IMR-90 (cell line): ENCODE data around the gene ZBED4. TPM values are rescaled to one million over a fixed set of nuclear protein-coding genes. Genes with fewer than 3 reads are reported as not detected.

Source experiments
- ATAC-seq: fragments of 200-7000 bp; cut with Tn5 transposase; 2 replicates; pipeline ENCODE4 v1.9.1; 2020; ENCODE audit warnings: low read depth, mild to moderate bottlenecking, moderate library complexity
- BruUV-seq: library from RNA; stranded (reverse); fragments of 400-500 nt; replicated peaks from 2 replicates; lab custom pipeline; 2021; lab: Mats Ljungman, UMichigan
- CTCF ChIA-PET: fragments of 300-600 bp; formaldehyde crosslinking; extraction: SDS; loops from one replicate; lab custom pipeline; 2021; ENCODE audit warnings: antibody characterized with exemption; lab: Yijun Ruan, JAX
- POLR2A ChIA-PET: fragments of 300-600 bp; sonication (Branson Sonifier 250); formaldehyde crosslinking; loops from one replicate; lab custom pipeline; 2022; ENCODE audit warnings: antibody characterized with exemption; ENCODE audit not compliant: unreplicated experiment; lab: Charles Lee
- DNase-seq: peaks from one replicate; pipeline ENCODE4 v3.0.0; 2013
- H2AFZ ChIP-seq: replicated peaks from 2 replicates; pipeline ENCODE3; 2013; ENCODE audit warnings: low read length, mild to moderate bottlenecking; ENCODE audit not compliant: poor library complexity
- H2AK5ac ChIP-seq: 2 replicates; pipeline ENCODE4 v1.6.1; 2013; ENCODE audit warnings: low read depth, low read length, inconsistent platforms
- H2AK9ac ChIP-seq: replicated peaks from 2 replicates; pipeline ENCODE3; 2013; ENCODE audit warnings: mild to moderate bottlenecking, low read depth, low read length, moderate library complexity; ENCODE audit not compliant: poor library complexity
- H2BK120ac ChIP-seq: 2 replicates; pipeline ENCODE4 v1.6.1; 2013; ENCODE audit warnings: low read depth, low read length, inconsistent platforms
- H2BK15ac ChIP-seq: 3 replicates; pipeline ENCODE4 v1.6.1; 2013; ENCODE audit warnings: low read depth, low read length, inconsistent platforms
- H2BK20ac ChIP-seq: 2 replicates; pipeline ENCODE4 v1.6.1; 2013; ENCODE audit warnings: low read depth, mild to moderate bottlenecking, inconsistent platforms, low read length, moderate library complexity
- H2BK5ac ChIP-seq: 2 replicates; pipeline ENCODE4 v1.6.1; 2013; ENCODE audit warnings: mild to moderate bottlenecking, low read depth, low read length, inconsistent platforms; ENCODE audit not compliant: poor library complexity, severe bottlenecking
- H3K14ac ChIP-seq: replicated peaks from 2 replicates; pipeline ENCODE4 v1.6.1; 2013; ENCODE audit warnings: low read depth, low read length, inconsistent platforms
- H3K18ac ChIP-seq: 2 replicates; pipeline ENCODE4 v1.6.1; 2013; ENCODE audit warnings: low read depth, low read length, control low read depth
- H3K23ac ChIP-seq: 2 replicates; pipeline ENCODE4 v1.6.1; 2013; ENCODE audit warnings: low read depth, low read length, inconsistent platforms
- H3K27ac ChIP-seq: 2 replicates; pipeline ENCODE4 v1.5.1; 2013; ENCODE audit warnings: mild to moderate bottlenecking, control low read depth, low read length; ENCODE audit not compliant: insufficient read depth
- H3K27me3 ChIP-seq: 2 replicates; pipeline ENCODE4 v1.6.1; 2013; ENCODE audit warnings: low read length; ENCODE audit not compliant: control insufficient read depth, insufficient read depth
- H3K36me3 ChIP-seq: 2 replicates; pipeline ENCODE4 v1.6.1; 2013; ENCODE audit warnings: low read length, mixed read lengths; ENCODE audit not compliant: control insufficient read depth, insufficient read depth
- H3K4ac ChIP-seq: 2 replicates; pipeline ENCODE4 v1.6.1; 2013; ENCODE audit warnings: low read depth, low read length, inconsistent platforms
- H3K4me1 ChIP-seq: 2 replicates; pipeline ENCODE4 v1.6.1; 2013; ENCODE audit warnings: low read length, mixed read lengths; ENCODE audit not compliant: control insufficient read depth, insufficient read depth
- H3K4me2 ChIP-seq: 2 replicates; pipeline ENCODE4 v1.6.1; 2013; ENCODE audit warnings: low read depth, mild to moderate bottlenecking, control low read depth, low read length, moderate library complexity
- H3K4me3 ChIP-seq: 2 replicates; pipeline ENCODE4 v1.5.1; 2013; ENCODE audit warnings: low read depth, mild to moderate bottlenecking, control low read depth, low read length, moderate library complexity; ENCODE audit not compliant: insufficient read depth
- H3K56ac ChIP-seq: 2 replicates; pipeline ENCODE4 v1.6.1; 2013; ENCODE audit warnings: low read length, inconsistent platforms; ENCODE audit not compliant: insufficient read depth; ENCODE audit errors: extremely low read depth
- H3K79me1 ChIP-seq, 2 experiments: 2 replicates each; pipeline ENCODE4 v1.6.1; 2013; ENCODE audit warnings: low read length in 2 of 2, inconsistent platforms in 1 of 2, low read depth in 1 of 2
- H3K9ac ChIP-seq: 2 replicates; pipeline ENCODE4 v1.6.1; 2013; ENCODE audit warnings: low read depth, low read length, control low read depth
- H3K9me1 ChIP-seq: 2 replicates; pipeline ENCODE4 v1.6.1; 2013; ENCODE audit warnings: low read length, inconsistent platforms; ENCODE audit not compliant: insufficient read depth
- H3K9me3 ChIP-seq: 2 replicates; pipeline ENCODE4 v1.6.1; 2013; ENCODE audit warnings: low read length; ENCODE audit not compliant: control insufficient read depth, insufficient read depth
- H4K20me1 ChIP-seq: 2 replicates; pipeline ENCODE4 v1.6.1; 2013; ENCODE audit warnings: low read length, inconsistent platforms; ENCODE audit not compliant: insufficient read depth
- H4K5ac ChIP-seq: 2 replicates; pipeline ENCODE4 v1.6.1; 2013; ENCODE audit warnings: mild to moderate bottlenecking, low read depth, low read length, control low read depth
- H4K8ac ChIP-seq, 2 experiments: 2 replicates each; pipeline ENCODE4 v1.6.1; 2013; ENCODE audit warnings: low read depth in 2 of 2, low read length in 2 of 2, control low read depth in 1 of 2, inconsistent platforms in 1 of 2
- H4K91ac ChIP-seq: 2 replicates; pipeline ENCODE4 v1.6.1; 2013; ENCODE audit warnings: low read depth, low read length, inconsistent platforms; ENCODE audit not compliant: insufficient read depth
- BHLHE40 ChIP-seq: fragments of 150-350 bp; IDR thresholded peaks from 2 replicates; pipeline ENCODE4 v1.6.1; 2016; ENCODE audit warnings: mild to moderate bottlenecking, low read depth, low read length
- CHD1 ChIP-seq: IDR thresholded peaks from 2 replicates; pipeline ENCODE4 v1.6.1; 2012; ENCODE audit warnings: low read depth, low read length, improper control_type of control experiment
- MAFK ChIP-seq: IDR thresholded peaks from 2 replicates; pipeline ENCODE4 v1.6.1; 2012; ENCODE audit warnings: low read depth, low read length, improper control_type of control experiment
- MAZ ChIP-seq: IDR thresholded peaks from 2 replicates; pipeline ENCODE4 v1.6.1; 2012; ENCODE audit warnings: low read depth, mild to moderate bottlenecking, low read length, improper control_type of control experiment, moderate library complexity, borderline replicate concordance
- RAD21 ChIP-seq: IDR thresholded peaks from 2 replicates; pipeline ENCODE4 v1.6.1; 2012; ENCODE audit warnings: low read length, improper control_type of control experiment
- RCOR1 ChIP-seq: IDR thresholded peaks from 2 replicates; pipeline ENCODE4 v1.6.1; 2012; ENCODE audit warnings: mild to moderate bottlenecking, low read length, improper control_type of control experiment; ENCODE audit not compliant: insufficient replicate concordance
- SMC3 ChIP-seq: fragments of 150-350 bp; IDR thresholded peaks from 2 replicates; pipeline ENCODE4 v1.6.1; 2016; ENCODE audit warnings: low read depth, mild to moderate bottlenecking, antibody characterized with exemption, low read length, moderate library complexity
- USF2 ChIP-seq: fragments of 150-350 bp; IDR thresholded peaks from 2 replicates; pipeline ENCODE4 v1.6.1; 2017; ENCODE audit warnings: mild to moderate bottlenecking, antibody characterized with exemption, low read length, low read depth
- WGBS, 2 experiments: methylation state at CpG; one replicate each; pipeline versions ENCODE4 v1.1.5 to v1.1.7; 2013; ENCODE audit warnings: missing lambda C conversion rate in 2 of 2; ENCODE audit not compliant: insufficient read length in 1 of 2; ENCODE audit errors: extremely low coverage in 2 of 2; 5-methylcytosine and 5-hydroxymethylcytosine counted together
- dilution Hi-C: fragments of 300-500 bp; cut with HindIII; formaldehyde crosslinking; loops from one replicate; pipeline ENCODE4 v1.14.3; 2018; ENCODE audit warnings: low sequenced_read_pairs; ENCODE audit not compliant: unreplicated experiment
- in situ Hi-C: fragments of 300-500 bp; cut with MboI; formaldehyde crosslinking; loops from 3 replicates; pipeline ENCODE4 v1.14.3; 2019; ENCODE audit warnings: low sequenced_read_pairs, inconsistent platforms, mixed read lengths
- intact Hi-C: fragments of 100-400 bp; cut with micrococcal nuclease; formaldehyde crosslinking; loops from 2 replicates; pipeline ENCODE4 v1.10.0; 2022
- polyA plus RNA-seq, 3 experiments: library from polyadenylated mRNA; depleted of rRNA; stranded (reverse); fragments of >200 nt; gene quantifications; 2 replicates each; pipeline ENCODE4 v1.2.3, GENCODE V29; 2012; ENCODE audit warnings: low replicate concordance in 1 of 3
- total RNA-seq: library from RNA; depleted of rRNA; stranded (reverse); fragments of >200 nt; gene quantifications from 2 replicates; pipeline ENCODE4 v1.2.3, GENCODE V29; 2012

The ZBED4 gene
- total and polyA plus RNA-seq, 2 of the 4 experiments (the other 2 are of a cell fraction): 9.3 to 10.5 TPM

- no peak overlapping the region for H4K5ac ChIP-seq
- POLR2A ChIA-PET: no interaction called here
Measured at GRCh38 chr22:49899530-49899929, 45.9 kb downstream of the ZBED4 start.

More at GRCh38 chr22:49899530-49899929, 45.9 kb downstream of the ZBED4 start:
- H3K23ac ChIP-seq: no peak overlapping the region
- no peak overlapping the region for H2BK5ac ChIP-seq
- no peak for DNase-seq
- in situ Hi-C loops: no loop called here
- H3K27me3 ChIP-seq: no peaks in the 10 kb centered on the region
- peaks cover 32% of the 10 kb centered on the region for H3K36me3 ChIP-seq
- H3K79me1 ChIP-seq: peaks cover 4 to 28% of the 10 kb centered on the region in 2 experiments; a peak in 2 of 4 replicates
- H4K20me1 ChIP-seq: peaks cover 18% of the 10 kb centered on the region
- H2BK15ac ChIP-seq: no peak overlapping the region
- no peaks in the 10 kb centered on the region for H3K4me1 ChIP-seq
- H3K9ac ChIP-seq: no peak overlapping the region
- no peak overlapping the region for H3K4me2 ChIP-seq
- peaks cover 14% of the 10 kb centered on the region for H3K9me1 ChIP-seq
- H4K91ac ChIP-seq: no peak overlapping the region
- H4K8ac ChIP-seq: no peak overlapping the region
- no peak for TF ChIP-seq MAFK
- TF ChIP-seq SMC3: no peak
- no peak for TF ChIP-seq BHLHE40
- no peak for TF ChIP-seq MAZ
- no peak for TF ChIP-seq RAD21
- no peak for TF ChIP-seq RCOR1
- no peak for TF ChIP-seq CHD1
- no peak for TF ChIP-seq USF2
- no peak overlapping the region for H3K4ac ChIP-seq
- peak overlapping the region; percentile 28 for H2AK9ac ChIP-seq
- intact Hi-C loops: no loop called here
- dilution Hi-C loops: no loop called here
- CTCF ChIA-PET: no interaction called here
- H3K4me3 ChIP-seq: no peak overlapping the region
- no peak overlapping the region for H2BK20ac ChIP-seq
- ATAC-seq: no peak
- H3K14ac ChIP-seq: no peak overlapping the region
- H3K18ac ChIP-seq: no peak overlapping the region
- BruUV-seq: no TSS peak
- H2AK5ac ChIP-seq: no peak overlapping the region
- H2AFZ ChIP-seq: no peak overlapping the region
- WGBS, 2 experiments: no CpG with 5 or more reads among the region's 6 CpGs
- H3K27ac ChIP-seq: no peak overlapping the region
- H3K9me3 ChIP-seq: no peaks in the 10 kb centered on the region; the same call in 1 of the 2 replicates
- no peak overlapping the region for H3K56ac ChIP-seq
- H2BK120ac ChIP-seq: no peak overlapping the region
